Activated CD8-positive, alpha-beta T cell treated with anti-CD3 and anti-CD28 coated beads for 36 hours (primary cell): ENCODE measurements around the gene IRF1. TPM values are rescaled to one million over a fixed set of nuclear protein-coding genes. Genes with fewer than 3 reads are reported as not detected.

Source experiments
- ATAC-seq: fragments of 200-7000 bp; cut with Tn5 transposase; one replicate; pipeline ENCODE4 v1.10.0; 2021; ENCODE audit warnings: mild to moderate bottlenecking, moderate library complexity
- CTCF ChIA-PET: fragments of 350-600 bp; sonication (Branson Sonifier 250); formaldehyde crosslinking; loops from one replicate; lab custom pipeline; 2021; ENCODE audit warnings: antibody characterized with exemption; lab: Charles Lee
- POLR2A ChIA-PET: fragments of 350-600 bp; sonication (Branson Sonifier 250); formaldehyde crosslinking; loops from one replicate; lab custom pipeline; 2021; ENCODE audit warnings: antibody characterized with exemption; lab: Charles Lee
- DNase-seq: peaks from one replicate; pipeline ENCODE4 v3.0.0-alpha.2; 2020
- H3K27ac Mint-ChIP-seq: one replicate; pipeline ENCODE4 v1.8.0; 2021; ENCODE audit warnings: mild to moderate bottlenecking, mixed read lengths
- H3K27me3 Mint-ChIP-seq: one replicate; pipeline ENCODE4 v1.8.0; 2021; ENCODE audit warnings: mixed read lengths
- H3K36me3 Mint-ChIP-seq: one replicate; pipeline ENCODE4 v1.8.0; 2021; ENCODE audit warnings: low read depth, mixed read lengths
- H3K4me1 Mint-ChIP-seq: one replicate; pipeline ENCODE4 v1.8.0; 2021; ENCODE audit warnings: low read depth, mixed read lengths
- H3K4me3 Mint-ChIP-seq: one replicate; pipeline ENCODE4 v1.8.0; 2021; ENCODE audit warnings: mild to moderate bottlenecking, moderate library complexity, mixed read lengths
- H3K9me3 Mint-ChIP-seq: one replicate; pipeline ENCODE4 v1.8.0; 2021; ENCODE audit warnings: mixed read lengths
- CTCF ChIP-seq: fragments of 200-600 bp; IDR thresholded peaks from one replicate; pipeline ENCODE4 v1.8.0; 2022; ENCODE audit warnings: antibody characterized with exemption, mild to moderate bottlenecking
- intact Hi-C: fragments of 100-400 bp; cut with micrococcal nuclease; formaldehyde crosslinking; loops from one replicate; pipeline ENCODE4 v1.10.0; 2022
- total RNA-seq, 2 experiments: library from RNA; stranded (reverse); gene quantifications; one replicate each; pipeline ENCODE4 v1.2.3, GENCODE V29; 2021

The IRF1 gene
- total RNA-seq, 2 experiments from 2014 or later: 121 to 128 TPM

GRCh38 chr5:132479111-132479951 is 11.2 kb downstream of the IRF1 start:
- no peak for TF ChIP-seq CTCF
- POLR2A ChIA-PET: interaction anchor here (0.8 to 36.6 kb wide), 18 partner anchors 3 to 259 kb away, joined by 3 to 1641 read pairs (median 27); partner anchors contain the start of gene IRF1
- Mint-ChIP-seq H3K4me3 (no peak overlapping the region), H3K27ac (peak overlapping the region; percentile 35), H3K9me3 (no peaks in the 10 kb centered on the region), H3K4me1 (peaks cover 73% of the 10 kb centered on the region), H3K36me3 (peaks cover 16% of the 10 kb centered on the region), H3K27me3 (no peaks in the 10 kb centered on the region)
- DNase-seq (peak; percentile 9), ATAC-seq (peak; percentile 5)
- intact Hi-C loops: no loop called here
- CTCF ChIA-PET: interaction anchor here (0.6 to 4.9 kb wide), 16 partner anchors 8 to 222 kb away, joined by 3 to 48 read pairs (median 6); partner anchors contain the start of gene IRF1

- H3K27ac Mint-ChIP-seq: peak overlapping the region; percentile 35
- no peak for DNase-seq
- no peak overlapping the region for H3K4me3 Mint-ChIP-seq
- no peak for ATAC-seq
- ChIA-PET CTCF (interaction anchor here (0.6 to 4.9 kb wide), 11 partner anchors 9 to 223 kb away, joined by 3 to 48 read pairs (median 11); partner anchors contain the start of gene IRF1), POLR2A (interaction anchor here (0.6 to 36.6 kb wide), 17 partner anchors 2 to 161 kb away, joined by 3 to 1641 read pairs (median 44); partner anchors contain the start of gene IRF1)
- H3K36me3 Mint-ChIP-seq: peaks cover 7% of the 10 kb centered on the region
- TF ChIP-seq CTCF: no peak
- no peaks in the 10 kb centered on the region for H3K9me3 Mint-ChIP-seq
- intact Hi-C loops: no loop called here
- peaks cover 67% of the 10 kb centered on the region for H3K4me1 Mint-ChIP-seq
- H3K27me3 Mint-ChIP-seq: no peaks in the 10 kb centered on the region
Measured at GRCh38 chr5:132478366-132478871, 12.2 kb downstream of the IRF1 start.

- no peak for TF ChIP-seq CTCF
- Mint-ChIP-seq H3K36me3 (peaks cover 3% of the 10 kb centered on the region), H3K4me1 (peaks cover 69% of the 10 kb centered on the region), H3K4me3 (no peak overlapping the region), H3K27me3 (no peaks in the 10 kb centered on the region), H3K27ac (peak overlapping the region; percentile 35), H3K9me3 (no peaks in the 10 kb centered on the region)
- POLR2A ChIA-PET: interaction anchor here (0.6 to 36.6 kb wide), 13 partner anchors 2 to 161 kb away, joined by 3 to 1641 read pairs (median 68); partner anchors contain the start of gene IRF1
- CTCF ChIA-PET: interaction anchor here (1.1 to 4.9 kb wide), 10 partner anchors 8 to 91 kb away, joined by 3 to 48 read pairs (median 16); partner anchors contain the start of gene IRF1
- peak; percentile 29 for DNase-seq
- intact Hi-C loops: no loop called here
- ATAC-seq: no peak
Measured at GRCh38 chr5:132477784-132478365, 12.7 kb downstream of the IRF1 start.

GRCh38 chr5:132476876-132477781 is 13.4 kb downstream of the IRF1 start:
- Mint-ChIP-seq H3K4me3 (no peak overlapping the region), H3K27ac (peak overlapping the region; percentile 35), H3K9me3 (no peaks in the 10 kb centered on the region), H3K4me1 (peaks cover 69% of the 10 kb centered on the region), H3K27me3 (no peaks in the 10 kb centered on the region), H3K36me3 (no peaks in the 10 kb centered on the region)
- intact Hi-C loops: no loop called here
- DNase-seq (peak; percentile 12), ATAC-seq (no peak)
- no peak for TF ChIP-seq CTCF
- CTCF ChIA-PET: interaction anchor here (1.4 to 4.7 kb wide), 8 partner anchors 10 to 90 kb away, joined by 3 to 36 read pairs (median 16); partner anchors contain the start of gene IRF1
- POLR2A ChIA-PET: interaction anchor here (0.7 to 36.6 kb wide), 10 partner anchors 1 to 89 kb away, joined by 4 to 1641 read pairs (median 214); partner anchors contain the start of gene IRF1
